PC-3 (cell line): Measurements from ENCODE around the gene PCDHGA4. TPM values are rescaled to one million over a fixed set of nuclear protein-coding genes. Genes with fewer than 3 reads are reported as not detected.

Source experiments
- ATAC-seq: fragments of 200-7000 bp; cut with Tn5 transposase; 2 replicates; pipeline ENCODE4 v1.9.1; 2020; ENCODE audit warnings: mild to moderate bottlenecking, moderate library complexity
- BruUV-seq: library from RNA; stranded (reverse); fragments of 400-500 nt; replicated peaks from 2 replicates; lab custom pipeline; 2021; lab: Mats Ljungman, UMichigan
- CTCF ChIA-PET: fragments of 300-600 bp; sonication (Branson Sonifier 250); formaldehyde crosslinking; loops from one replicate; lab custom pipeline; 2022; ENCODE audit warnings: antibody characterized with exemption; lab: Charles Lee
- POLR2A ChIA-PET: fragments of 300-600 bp; sonication (Branson Sonifier 250); formaldehyde crosslinking; loops from one replicate; lab custom pipeline; 2022; ENCODE audit warnings: antibody characterized with exemption; ENCODE audit not compliant: unreplicated experiment; lab: Charles Lee
- DNase-seq: peaks from one replicate; pipeline ENCODE4 v3.0.0-alpha.2; 2015
- H2AFZ ChIP-seq: fragments of 300-600 bp; sonication (generic); 2 replicates; pipeline ENCODE4 v1.6.0; 2016; ENCODE audit warnings: antibody characterized with exemption, low read length
- H3F3A ChIP-seq: fragments of 300-600 bp; sonication (generic); one replicate; pipeline ENCODE4 v1.6.0; 2017; ENCODE audit warnings: antibody characterized with exemption, low read length, control low read depth, mild to moderate bottlenecking; ENCODE audit not compliant: unreplicated experiment
- H3K27ac ChIP-seq: fragments of 300-600 bp; sonication (generic); 2 replicates; pipeline ENCODE4 v1.5.1; 2016; ENCODE audit warnings: mild to moderate bottlenecking, low read length
- H3K27me3 ChIP-seq: fragments of 300-600 bp; sonication (generic); 2 replicates; pipeline ENCODE4 v1.6.1; 2016; ENCODE audit warnings: low read length, mixed read lengths
- H3K36me3 ChIP-seq: fragments of 300-600 bp; sonication (generic); 2 replicates; pipeline ENCODE4 v1.6.1; 2016; ENCODE audit warnings: low read depth, mixed run types, low read length, mixed read lengths
- H3K4me1 ChIP-seq: fragments of 300-600 bp; sonication (generic); 2 replicates; pipeline ENCODE4 v1.5.1; 2016; ENCODE audit warnings: low read length; ENCODE audit not compliant: insufficient read depth
- H3K4me2 ChIP-seq: fragments of 300-600 bp; sonication (generic); 2 replicates; pipeline ENCODE4 v1.6.0; 2016; ENCODE audit warnings: low read length
- H3K4me3 ChIP-seq: fragments of 300-600 bp; sonication (generic); 2 replicates; pipeline ENCODE4 v1.5.1; 2016; ENCODE audit warnings: mild to moderate bottlenecking, low read length, mixed read lengths
- H3K79me2 ChIP-seq: fragments of 300-600 bp; sonication (generic); 2 replicates; pipeline ENCODE4 v1.6.1; 2017; ENCODE audit warnings: low read length, mixed read lengths
- H3K9ac ChIP-seq: fragments of 300-600 bp; sonication (generic); 2 replicates; pipeline ENCODE4 v1.6.0; 2016; ENCODE audit warnings: mild to moderate bottlenecking, low read length
- H3K9me2 ChIP-seq: fragments of 300-600 bp; sonication (generic); replicated peaks from 2 replicates; pipeline ENCODE4 v1.6.1; 2016; ENCODE audit warnings: mixed run types, low read length, mixed read lengths
- H3K9me3 ChIP-seq: fragments of 300-600 bp; sonication (generic); 2 replicates; pipeline ENCODE4 v1.6.1; 2016; ENCODE audit warnings: low read length, mixed read lengths
- H4K20me1 ChIP-seq: fragments of 300-600 bp; sonication (generic); 2 replicates; pipeline ENCODE4 v1.6.1; 2016; ENCODE audit warnings: low read length, mixed read lengths
- CTCF ChIP-seq: fragments of 300-600 bp; sonication (generic); conservative IDR thresholded peaks from 2 replicates; pipeline ENCODE4 v1.5.1; 2017; ENCODE audit warnings: antibody characterized with exemption, low read depth, mild to moderate bottlenecking, low read length
- EZH2 ChIP-seq: fragments of 300-600 bp; sonication (generic); IDR thresholded peaks from one replicate; pipeline ENCODE4 v1.6.1; 2017; ENCODE audit warnings: antibody characterized with exemption, mild to moderate bottlenecking, low read length; ENCODE audit not compliant: unreplicated experiment
- EZH2phosphoT487 ChIP-seq: fragments of 300-600 bp; sonication (generic); IDR thresholded peaks from 2 replicates; pipeline ENCODE4 v1.6.1; 2018; ENCODE audit warnings: mild to moderate bottlenecking, antibody characterized with exemption, low read length, borderline replicate concordance
- intact Hi-C: fragments of 100-400 bp; cut with micrococcal nuclease; formaldehyde crosslinking; loops from 2 replicates; pipeline ENCODE4 v1.9.0; 2023
- total RNA-seq: library from RNA; depleted of rRNA; stranded (reverse); fragments of >200 nt; gene quantifications from 2 replicates; pipeline ENCODE4 v1.2.3, GENCODE V29; 2014

The PCDHGA4 gene
- total RNA-seq, 1 experiment from 2014 or later: 0.04 TPM

- Histone ChIP-seq H3K4me3 (no peak overlapping the region), H3K9me3 (peaks cover 7% of the 10 kb centered on the region; the same call in 1 of the 2 replicates), H4K20me1 (no peaks in the 10 kb centered on the region), H3K27me3 (no peaks in the 10 kb centered on the region), H3K9me2 (no peaks in the 10 kb centered on the region), H3K9ac (no peak overlapping the region), H3K4me1 (no peaks in the 10 kb centered on the region), H3K27ac (no peak overlapping the region), H3K79me2 (no peaks in the 10 kb centered on the region), H3F3A (no peaks in the 10 kb centered on the region), H2AFZ (no peak overlapping the region), H3K4me2 (no peak overlapping the region), H3K36me3 (peaks cover 9% of the 10 kb centered on the region; the same call in 1 of the 2 replicates)
- DNase-seq (no peak), ATAC-seq (no peak)
- no TSS peak for BruUV-seq
- TF ChIP-seq EZH2: no peak
- TF ChIP-seq CTCF: no peak
- no peak for TF ChIP-seq EZH2phosphoT487
- ChIA-PET CTCF (no interaction called here), POLR2A (no interaction called here)
- intact Hi-C loops: loop anchor here (5.0 kb wide), 1 partner anchor 108 kb away; no protein-coding TSS in a partner anchor
These were observed 44.9 kb downstream of the PCDHGA4 start for GRCh38 chr5:141399555-141400258.

- peaks cover 14% of the 10 kb centered on the region; the same call in 1 of the 2 replicates for H3K9me3 ChIP-seq
- no peaks in the 10 kb centered on the region for H3K9me2 ChIP-seq
- no peak within 1 kb of the TSS for H3K4me3 ChIP-seq
- DNase-seq: no peak
- ATAC-seq: no peak
- no peaks in the 10 kb centered on the region for H3K79me2 ChIP-seq
- ChIA-PET CTCF (no interaction called here), POLR2A (no interaction called here)
- intact Hi-C loops: no loop called here
- H3K27me3 ChIP-seq: no peaks in the 10 kb centered on the region
- H3K4me2 ChIP-seq: no peak within 1 kb of the TSS
- H2AFZ ChIP-seq: no peak within 1 kb of the TSS
- BruUV-seq: no TSS peak
- H3K4me1 ChIP-seq: no peaks in the 10 kb centered on the region
- peaks cover 9% of the 10 kb centered on the region; the same call in 1 of the 2 replicates for H3K36me3 ChIP-seq
- TF ChIP-seq EZH2phosphoT487: no peak
- TF ChIP-seq CTCF: no peak
- TF ChIP-seq EZH2: no peak
- no peak within 1 kb of the TSS for H3K9ac ChIP-seq
- H4K20me1 ChIP-seq: no peaks in the 10 kb centered on the region
- H3K27ac ChIP-seq: no peak within 1 kb of the TSS
- no peaks in the 10 kb centered on the region for H3F3A ChIP-seq
These were observed 47.9 kb downstream of the PCDHGA4 start, which contains the start of gene PCDHGA9 for GRCh38 chr5:141402553-141403243. TSS of gene PCDHGA9 (plus strand) at chr5:141402778. CDS start at chr5:141402953, 175 bp downstream.
